GM21367 (cell line): ENCODE data around the gene PPP1CC.
"Not testable (repeated sequence)": the region's sequence is repeated elsewhere in the genome, so short reads cannot be mapped to it uniquely, and the experiment has no call there.

ENCODE experiments used
- ATAC-seq: cut with Tn5 transposase; IDR thresholded peaks from one replicate; pipeline ENCODE4 v1.9.1; 2021; ENCODE audit not compliant: unreplicated experiment

The PPP1CC gene

GRCh38 chr12:110726708-110727369, 15.9 kb downstream of the PPP1CC start:
- no peak for ATAC-seq

GRCh38 chr12:110726028-110726427, 16.7 kb downstream of the PPP1CC start:
- no peak for ATAC-seq

DNA sequence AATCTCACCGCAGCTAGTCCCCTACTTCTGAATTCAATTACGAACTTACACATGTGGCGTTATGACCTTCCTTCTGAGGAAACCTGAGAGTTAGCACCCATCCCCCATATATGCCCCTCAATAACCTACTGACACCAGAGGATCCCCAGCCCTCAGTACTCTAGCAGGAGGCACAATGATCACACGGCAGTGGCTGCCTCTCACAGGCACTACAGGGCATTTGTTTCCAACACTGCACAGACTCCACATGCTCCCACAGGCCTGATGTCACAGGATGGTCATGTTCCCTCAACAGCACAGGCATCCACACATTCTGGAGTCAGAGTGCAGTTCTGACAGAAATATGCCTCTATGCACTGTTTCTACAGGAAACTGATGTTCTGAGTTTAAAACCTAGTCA, 17.4 kb downstream of the PPP1CC start:
- no peak for ATAC-seq

DNA sequence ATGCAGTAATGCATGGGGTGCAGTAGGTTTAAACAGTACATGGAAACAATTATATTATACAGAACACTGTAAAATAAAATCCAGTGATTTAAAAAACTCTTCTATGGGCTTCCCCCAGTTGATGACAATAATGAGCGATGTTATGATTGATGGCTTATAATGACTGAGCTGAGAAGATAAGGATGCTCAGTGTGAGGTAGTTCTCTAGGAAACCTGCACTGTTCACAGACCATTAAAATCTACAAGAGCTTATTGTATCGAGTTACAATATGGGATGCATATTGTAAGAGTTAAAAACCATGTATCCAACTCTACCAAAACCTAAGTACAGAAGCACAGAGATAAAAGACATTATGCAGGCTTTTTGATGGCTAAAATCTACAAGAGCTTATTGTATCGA, 19.8 kb downstream of the PPP1CC start:
- not testable (repeated sequence) for ATAC-seq

GRCh38 chr12:110721570-110721969, 21.1 kb downstream of the PPP1CC start:
- ATAC-seq = no peak

DNA sequence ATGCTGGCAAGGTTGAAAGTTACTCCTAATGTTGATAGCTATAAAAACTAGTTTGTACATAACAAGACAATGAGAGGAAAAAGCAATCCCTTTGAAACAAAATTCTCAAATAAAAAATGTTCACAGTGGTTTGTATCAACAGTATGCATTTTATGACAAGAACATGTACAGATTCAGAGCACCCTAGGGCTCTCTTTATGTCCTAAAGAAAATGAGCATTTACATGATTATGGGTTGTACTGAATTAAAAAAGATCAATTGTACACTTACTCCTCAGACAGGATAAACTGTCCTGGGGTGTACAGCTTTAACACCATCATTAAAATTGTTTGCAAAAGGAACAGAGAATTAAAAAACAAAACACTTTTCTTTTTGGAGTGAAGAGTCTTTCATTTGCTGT, 22.2 kb downstream of the PPP1CC start:
- ATAC-seq = no peak

- ATAC-seq = no peak
Observed at GRCh38 chr12:110718222-110718908, 24.3 kb downstream of the PPP1CC start.

- ATAC-seq = no peak
Observed at GRCh38 chr12:110717037-110717436, 25.7 kb downstream of the PPP1CC start.

GRCh38 chr12:110708917-110709316, 33.8 kb downstream of the PPP1CC start:
- no peak for ATAC-seq

- ATAC-seq = no peak
Observed at GRCh38 chr12:110705309-110705708, 37.4 kb downstream of the PPP1CC start.

DNA sequence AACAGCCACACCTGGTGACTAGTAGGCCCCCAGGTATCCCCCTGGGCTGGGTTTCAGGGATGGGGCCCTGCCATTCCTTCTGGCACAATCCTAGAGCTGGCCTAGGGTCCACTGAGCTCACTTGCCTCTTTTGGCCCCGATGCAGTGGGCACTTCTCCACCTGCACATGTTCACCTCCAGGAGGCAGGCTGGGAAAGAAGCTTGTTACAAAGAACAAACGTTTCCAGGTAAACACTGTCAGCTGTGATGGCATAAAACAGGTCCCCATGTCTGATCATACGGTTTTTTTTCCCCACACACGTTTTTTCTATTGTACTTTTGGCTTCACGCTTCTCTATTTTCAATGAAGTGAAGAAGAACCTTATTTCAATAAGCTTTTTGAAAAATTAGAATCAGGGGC, 37.9 kb downstream of the PPP1CC start:
- ATAC-seq = no peak

DNA sequence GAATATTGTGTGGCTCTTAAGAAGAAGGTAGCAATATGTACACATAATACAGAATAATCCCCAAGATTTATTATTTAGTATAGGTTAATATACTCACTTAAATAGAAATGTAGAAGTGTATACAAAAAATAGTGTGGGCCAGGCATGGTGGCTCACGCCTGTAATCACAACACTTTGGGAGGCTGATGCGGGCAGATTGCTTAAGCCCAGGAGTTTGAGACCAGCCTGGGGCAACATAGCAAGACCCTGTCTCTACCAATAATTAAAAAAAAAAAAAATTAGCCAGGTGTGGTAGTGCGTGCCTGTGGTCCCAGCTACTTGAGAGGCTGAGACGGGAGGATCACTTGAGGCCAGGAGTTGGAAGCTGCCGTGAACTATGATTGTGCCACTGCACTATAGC, 38.5 kb downstream of the PPP1CC start:
- ATAC-seq = no peak

DNA sequence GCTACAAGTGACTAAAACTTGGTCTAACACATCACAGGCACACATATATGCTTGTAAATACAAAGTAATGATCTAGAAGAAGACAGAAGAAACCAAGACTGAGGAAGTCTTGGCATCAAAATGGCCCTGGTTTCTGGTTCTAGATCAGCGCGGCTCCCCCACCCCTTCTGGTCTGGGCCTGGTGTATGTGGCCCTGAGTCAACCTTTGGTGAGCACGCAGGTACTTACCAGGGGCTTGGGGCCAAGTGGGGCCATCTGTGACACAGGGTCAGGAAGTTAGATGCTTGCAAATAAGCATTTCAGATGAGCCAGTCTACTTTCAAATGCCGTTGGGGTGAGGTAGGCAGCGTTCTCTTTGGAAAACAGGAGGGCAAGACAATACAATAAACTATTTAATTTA, 40.6 kb downstream of the PPP1CC start:
- no peak for ATAC-seq

DNA sequence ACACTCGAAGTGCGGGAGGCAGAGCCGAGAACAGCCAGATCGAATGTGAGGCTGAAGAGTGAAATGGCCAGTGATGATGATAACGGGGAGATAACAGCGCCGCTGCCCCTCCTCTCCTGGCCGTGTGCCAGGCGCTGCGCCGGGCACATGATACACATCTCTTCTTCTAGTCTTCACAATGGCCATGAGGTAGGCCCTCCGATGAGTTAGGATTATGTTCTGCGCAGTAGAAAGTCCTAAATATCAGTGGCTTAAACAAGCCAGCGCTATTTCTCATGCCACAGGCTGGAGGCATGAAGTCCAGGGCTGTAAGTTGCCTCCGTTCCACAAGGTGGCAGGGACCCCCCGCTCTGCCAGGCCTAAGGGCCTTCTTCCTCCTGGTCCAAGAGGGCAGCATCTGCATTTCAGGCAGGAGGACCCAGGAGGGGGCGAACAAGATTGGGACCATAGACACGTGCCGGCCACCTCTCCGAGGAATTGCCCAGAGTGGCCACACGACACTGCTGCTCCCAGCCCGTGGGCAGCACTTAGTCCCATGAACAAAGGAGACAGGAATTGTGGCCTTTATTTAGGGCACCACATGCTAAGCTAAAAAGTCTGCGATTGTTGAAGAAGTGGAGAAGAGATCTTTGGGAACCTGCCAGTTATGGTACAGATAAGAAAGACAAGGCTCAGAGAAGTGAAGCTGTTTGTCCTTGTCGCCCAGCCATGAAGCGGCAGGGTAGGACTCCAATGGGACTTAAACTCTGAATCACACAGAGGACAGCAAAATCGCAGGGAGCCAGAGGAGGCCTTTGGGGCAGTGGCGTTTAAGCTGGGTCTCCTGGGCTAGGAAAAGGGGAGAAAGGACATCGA, 42.9 kb downstream of the PPP1CC start:
- no peak for ATAC-seq

GRCh38 chr12:110698171-110698902, 44.4 kb downstream of the PPP1CC start:
- peak; percentile 77 for ATAC-seq

DNA sequence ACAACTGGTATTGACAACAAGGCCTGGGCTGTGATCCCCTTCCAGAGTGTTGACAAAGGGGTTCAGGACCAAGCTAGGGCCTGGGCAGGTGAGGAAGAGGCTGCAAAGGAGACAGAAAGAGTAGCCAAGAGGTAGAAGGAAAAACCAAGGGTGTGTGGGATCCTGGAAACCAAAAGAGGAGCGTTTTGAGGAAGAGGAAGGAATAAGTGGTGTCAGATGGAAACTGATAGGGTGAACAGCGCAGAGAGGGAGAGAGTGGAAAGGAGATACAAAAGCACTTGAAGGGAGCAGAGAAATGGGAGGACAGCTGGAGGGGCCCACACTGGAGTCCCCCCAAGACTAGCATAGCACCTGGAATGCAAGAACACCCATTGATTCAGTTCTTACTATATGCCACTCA, 45.5 kb downstream of the PPP1CC start:
- ATAC-seq = no peak

GRCh38 chr12:110696283-110696682, 46.4 kb downstream of the PPP1CC start:
- ATAC-seq = no peak

- ATAC-seq = no peak
Observed at GRCh38 chr12:110694330-110694901, 48.3 kb downstream of the PPP1CC start.

- no peak for ATAC-seq
Observed at GRCh38 chr12:110693731-110694130, 49.0 kb downstream of the PPP1CC start.

GRCh38 chr12:110690127-110690430, 52.6 kb downstream of the PPP1CC start:
- ATAC-seq = no peak
